GM18520 (cell line): Measurements from ENCODE around the gene RPRML.
"Not testable (repeated sequence)": the region's sequence is repeated elsewhere in the genome, so short reads cannot be mapped to it uniquely, and the experiment has no call there.

Experiments
- ATAC-seq: cut with Tn5 transposase; IDR thresholded peaks from one replicate; pipeline ENCODE4 v1.9.1; 2021; ENCODE audit not compliant: unreplicated experiment

Gene RPRML

GRCh38 chr17:46979147-46979863 is at the start of gene RPRML:
Gene RPRML, minus strand, starts transcription at chr17:46979253. Its CDS starts 246 bp downstream, at chr17:46979007.
- no peak for ATAC-seq

DNA sequence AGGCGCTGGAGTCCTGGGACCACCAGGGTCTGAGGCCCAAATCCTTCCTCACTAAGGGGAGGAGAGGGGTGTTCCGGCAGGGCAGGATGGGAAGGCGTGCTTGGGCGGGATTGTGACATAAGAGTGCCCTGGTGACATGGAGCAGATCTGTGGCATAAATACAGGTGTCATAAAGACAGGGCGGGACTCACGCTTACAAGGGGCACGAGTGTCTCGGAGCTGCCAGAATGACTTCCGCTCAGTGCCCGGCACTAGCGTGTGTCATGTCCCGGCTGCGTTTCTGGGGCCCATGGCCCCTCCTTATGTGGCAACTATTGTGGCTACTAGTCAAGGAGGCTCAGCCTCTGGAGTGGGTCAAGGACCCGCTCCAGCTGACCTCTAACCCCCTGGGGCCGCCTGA is 37.9 kb upstream of the RPRML start:
- ATAC-seq = not testable (repeated sequence)

DNA sequence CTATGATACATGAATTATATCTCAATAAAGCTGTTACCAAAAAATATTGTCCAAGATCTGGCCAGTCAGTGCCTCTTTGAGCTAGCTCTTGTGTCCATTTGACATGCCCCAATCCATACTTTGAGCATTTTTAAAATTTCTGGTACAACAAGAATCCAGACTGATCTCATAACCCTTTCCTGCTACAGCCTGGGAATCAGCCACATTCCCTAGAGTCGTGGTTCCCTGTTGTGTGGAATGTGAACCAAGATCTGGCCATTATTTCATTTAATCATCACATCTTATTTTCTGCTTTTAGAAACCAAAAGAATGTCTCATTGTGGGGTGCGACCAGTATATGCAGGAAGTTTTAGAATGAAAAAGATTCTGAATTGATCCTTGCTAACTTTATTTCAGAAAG is 34.3 kb upstream of the RPRML start:
- no peak for ATAC-seq

DNA sequence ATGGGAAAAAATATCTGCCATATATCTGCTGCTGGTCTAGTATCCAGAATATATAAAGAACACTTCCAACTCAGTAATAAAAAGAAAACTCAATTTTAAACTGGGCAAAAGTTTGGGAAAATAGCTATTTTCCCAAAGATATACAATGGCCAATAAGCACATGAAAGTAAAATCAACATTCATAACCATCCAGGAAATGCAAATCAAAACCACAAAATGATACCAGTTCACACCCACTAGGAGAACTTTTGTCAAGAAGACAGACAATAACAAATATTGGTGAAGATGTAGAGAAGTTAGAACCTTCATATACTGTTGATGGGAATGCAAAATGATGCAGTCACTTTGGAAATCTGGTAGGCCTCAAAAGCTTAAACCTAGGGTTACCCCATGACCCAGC is 33.4 kb upstream of the RPRML start:
- no peak for ATAC-seq

DNA sequence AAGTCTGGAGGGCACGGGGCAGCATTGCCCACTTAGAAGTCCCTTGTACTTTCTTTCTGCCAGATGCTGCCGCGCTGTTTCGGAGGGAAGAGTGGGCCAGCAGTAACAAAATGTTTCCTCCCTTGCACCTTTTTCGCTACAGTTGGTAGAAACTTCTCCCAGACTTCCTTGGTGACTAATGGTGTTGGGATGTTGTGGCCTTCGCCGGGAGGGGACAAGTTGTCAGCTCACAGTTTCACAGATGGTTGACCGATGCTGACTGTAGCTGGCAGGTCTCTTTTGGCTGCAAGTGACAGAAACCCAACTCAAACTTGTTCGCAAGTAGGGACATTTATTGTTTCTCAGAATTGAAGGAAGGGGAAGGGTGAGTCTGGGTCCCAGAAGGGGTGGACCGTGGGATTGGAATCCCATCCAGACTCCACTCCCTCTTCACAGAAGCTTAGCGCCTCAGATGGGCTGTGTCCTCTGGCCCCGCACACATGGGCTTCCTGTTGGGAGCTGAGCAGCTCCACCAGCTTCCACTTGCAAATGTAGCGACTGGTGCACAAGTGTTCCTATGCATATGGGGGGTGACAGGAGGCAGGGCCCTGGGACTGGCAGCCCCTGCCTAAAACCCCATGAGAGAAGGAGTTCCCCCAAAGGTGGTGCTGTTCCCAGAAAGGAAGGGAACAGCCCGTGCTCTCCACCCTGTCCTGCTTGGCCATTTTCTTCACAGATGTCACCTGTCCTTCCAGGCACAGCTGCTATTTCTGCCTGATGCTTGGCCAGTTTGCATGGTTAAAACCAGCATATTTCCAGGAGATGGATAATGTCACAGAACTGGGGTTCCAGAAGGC is 30.9 kb upstream of the RPRML start:
- no peak for ATAC-seq

DNA sequence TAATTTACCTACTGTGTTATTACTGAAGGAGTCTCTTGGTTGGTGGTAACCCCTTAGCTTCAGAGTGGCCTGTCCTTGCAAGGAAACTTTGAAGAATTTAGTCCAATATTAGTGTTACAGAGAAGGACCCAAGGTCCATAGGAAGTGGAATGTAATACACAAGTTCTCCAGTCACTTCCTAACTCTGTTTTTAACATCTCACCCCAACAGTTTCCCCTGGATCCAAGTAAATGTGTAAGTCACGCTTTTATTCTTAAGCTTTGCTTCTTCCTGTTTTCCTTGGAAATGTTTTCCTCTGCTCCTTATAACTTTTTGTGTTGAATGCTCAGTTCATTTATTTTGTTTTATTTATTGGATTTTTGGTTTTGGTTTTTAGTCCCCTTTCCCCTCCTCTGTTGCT is 25.9 kb upstream of the RPRML start:
- no peak for ATAC-seq

- ATAC-seq = not testable (repeated sequence)
Observed at GRCh38 chr17:47003864-47004263, 24.8 kb upstream of the RPRML start.

- ATAC-seq = no peak
Observed at GRCh38 chr17:46995841-46996571, 17.0 kb upstream of the RPRML start.

DNA sequence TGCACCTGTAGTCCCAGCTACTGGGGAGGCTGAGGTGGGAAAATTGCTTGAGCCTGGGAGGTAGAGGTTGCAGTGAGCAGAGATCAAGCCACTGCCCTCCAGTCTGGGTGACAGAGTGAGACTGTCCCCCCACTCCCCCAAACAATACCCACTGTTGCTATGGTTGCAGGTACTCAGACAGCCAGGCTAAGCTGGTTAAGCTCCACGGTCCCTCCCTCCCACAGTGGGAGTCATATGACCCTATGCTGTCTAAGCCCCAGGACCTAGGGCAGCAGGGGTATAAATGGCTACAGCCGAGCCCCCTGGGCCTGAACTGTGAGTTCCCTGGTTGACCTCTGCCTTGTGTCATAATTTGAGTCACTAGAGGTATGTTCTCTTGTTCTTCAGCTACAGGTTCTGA is 15.9 kb upstream of the RPRML start:
- ATAC-seq = no peak

DNA sequence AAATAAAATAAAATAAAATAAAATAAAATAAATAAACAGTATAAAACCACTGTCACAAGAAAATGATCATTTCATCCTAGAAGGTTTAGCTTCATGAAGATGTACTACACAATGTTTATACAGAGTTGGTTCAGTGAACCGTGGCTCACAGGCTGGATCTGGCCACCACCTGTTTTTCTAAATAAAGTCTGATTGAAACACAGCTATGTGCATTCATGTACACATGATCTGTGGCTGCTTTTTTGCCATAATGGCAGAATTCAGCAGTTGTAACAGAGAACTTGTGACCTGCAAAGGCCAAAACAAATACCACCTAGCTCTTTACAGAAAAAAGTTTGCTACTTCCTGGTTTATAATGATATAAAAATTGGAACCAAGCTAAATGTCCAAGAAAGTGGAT is 12.6 kb upstream of the RPRML start:
- no peak for ATAC-seq

- no peak for ATAC-seq
Observed at GRCh38 chr17:46989637-46990431, 10.8 kb upstream of the RPRML start.

GRCh38 chr17:46987927-46988326 is 8.9 kb upstream of the RPRML start:
- not testable (repeated sequence) for ATAC-seq

DNA sequence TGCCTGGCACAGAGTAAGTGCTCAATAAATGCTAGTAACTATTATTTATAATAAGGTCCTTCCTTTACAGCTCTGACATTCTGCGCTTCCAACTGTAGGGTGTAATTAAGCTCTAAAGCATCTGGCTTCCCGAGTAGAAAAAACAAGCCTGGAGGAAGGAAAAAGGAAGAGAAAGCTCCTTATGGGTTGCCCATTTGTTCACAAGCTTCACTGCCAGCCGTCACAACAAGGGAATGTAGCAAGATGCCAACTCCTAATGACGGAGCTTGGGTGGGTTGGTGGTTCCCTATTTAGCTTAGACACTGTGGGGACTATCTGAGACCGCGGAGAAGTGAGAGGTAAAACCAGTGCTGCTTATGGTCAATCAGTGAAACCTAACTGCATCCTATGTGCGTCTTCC is 7.3 kb upstream of the RPRML start:
- no peak for ATAC-seq

- no peak for ATAC-seq
Observed at GRCh38 chr17:46984892-46985291, 5.8 kb upstream of the RPRML start.

GRCh38 chr17:46984341-46984740 is 5.3 kb upstream of the RPRML start:
- ATAC-seq = no peak

DNA sequence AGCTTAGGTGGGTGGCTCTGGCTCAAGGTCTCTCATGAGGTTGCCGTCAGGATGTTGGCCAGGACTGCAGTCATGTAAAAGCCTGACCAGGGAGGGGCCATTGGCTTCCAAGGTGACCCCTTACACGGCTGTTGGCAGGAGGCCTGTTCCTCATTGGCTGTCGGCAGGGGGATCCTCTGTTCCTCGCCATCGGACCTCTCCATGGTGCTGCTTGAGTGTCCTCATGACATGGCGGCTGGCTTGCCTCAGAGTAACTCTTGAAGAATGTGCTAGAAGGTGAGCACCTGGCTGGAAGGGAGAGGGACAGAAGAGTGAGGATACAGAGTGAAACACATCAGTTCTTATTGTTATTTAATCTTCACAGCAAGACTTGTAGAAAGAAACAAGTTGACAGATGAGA is 4.7 kb upstream of the RPRML start:
- no peak for ATAC-seq

DNA sequence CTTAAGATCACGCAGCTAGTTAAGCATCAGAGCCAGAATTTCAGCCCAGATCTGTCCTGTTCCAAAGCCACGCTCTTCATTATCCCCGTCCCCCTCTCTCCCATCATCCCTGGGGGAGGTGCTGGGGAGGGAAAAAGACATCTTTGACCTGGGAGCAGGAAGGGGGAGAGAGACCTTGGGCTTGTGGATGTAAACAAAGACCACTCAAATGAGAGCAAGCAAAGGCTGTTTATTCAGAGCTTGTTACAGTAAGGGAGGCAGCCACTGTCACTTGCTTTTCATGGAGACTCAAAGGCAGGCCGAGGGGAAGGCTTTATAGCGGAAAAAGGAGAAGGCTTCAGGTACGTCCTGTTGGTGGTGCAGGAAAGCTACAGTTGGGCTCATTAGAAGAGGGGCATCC is 3.5 kb upstream of the RPRML start:
- no peak for ATAC-seq

GRCh38 chr17:46978489-46979146 is 435 bp downstream of the RPRML start:
- no peak for ATAC-seq

DNA sequence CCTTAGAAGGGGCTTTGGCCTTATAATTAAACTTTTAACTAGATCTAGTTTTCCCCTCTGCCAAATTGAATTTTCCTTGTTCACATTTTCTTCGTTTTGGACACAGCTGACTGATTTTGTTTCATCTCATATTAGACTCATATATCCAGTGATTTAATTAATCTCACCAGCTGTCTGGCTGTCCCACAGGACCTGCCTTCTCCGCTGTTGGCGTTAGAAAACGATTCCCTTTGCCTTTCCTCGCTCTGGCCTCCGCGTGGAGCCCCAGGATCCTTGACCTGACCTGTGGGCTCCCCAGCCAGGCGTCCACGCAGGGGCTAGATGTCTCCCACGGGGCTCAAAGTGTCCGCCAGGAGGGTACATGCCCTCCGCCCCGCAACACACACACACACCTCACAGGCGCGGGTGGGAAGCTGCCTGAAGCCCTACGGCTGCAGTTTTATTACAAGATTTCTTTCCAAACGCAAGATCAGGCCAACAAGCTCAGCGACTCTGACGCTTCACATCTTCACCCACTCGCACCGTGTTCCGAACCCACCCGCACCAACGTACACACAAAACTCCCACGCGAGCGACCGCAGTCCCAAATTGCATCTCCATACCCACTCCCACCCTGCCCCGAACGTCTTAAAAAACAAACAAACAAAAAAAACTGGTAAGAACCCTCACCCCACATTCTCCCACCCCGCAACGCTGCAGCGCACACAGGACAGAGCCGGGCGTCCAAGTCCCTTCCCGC is 1.1 kb downstream of the RPRML start:
- no peak for ATAC-seq

- ATAC-seq = no peak
Observed at GRCh38 chr17:46977348-46977747, 1.7 kb downstream of the RPRML start.
